ENCODE measurements around the gene SHTN1.

- no peak for TF ChIP-seq EGR1 (IDR thresholded peaks at IDR 0.05)
- TF ChIP-seq MAX (IDR thresholded peaks at IDR 0.05) = no peak; the same call in 1 of the 2 replicates
- no peak for TF ChIP-seq CREB1 (IDR thresholded peaks at IDR 0.05; ENCODE audit: low read depth)
- no peak for TF ChIP-seq YY1 (IDR thresholded peaks at IDR 0.05; ENCODE audit: low read depth)
- TF ChIP-seq USF1 (IDR thresholded peaks at IDR 0.05) = no peak
- TF ChIP-seq TAF1 (IDR thresholded peaks at IDR 0.05; ENCODE audit: low read depth) = no peak
- no peak for TF ChIP-seq EP300 (IDR thresholded peaks at IDR 0.05; ENCODE audit: borderline replicate concordance)
- TF ChIP-seq REST (IDR thresholded peaks at IDR 0.05; ENCODE audit: low read depth) = no peak
- no peak for TF ChIP-seq RAD21 (IDR thresholded peaks at IDR 0.05; ENCODE audit: low read depth)
- TF ChIP-seq NFIC (IDR thresholded peaks at IDR 0.05) = 0 out of 2 replicates have a peak, but pooled peaks have one; percentile 6
Observed at GRCh38 chr10:116850058-116850611, 154.9 kb downstream of the SHTN1 start.
